ENCODE results near the gene BCL11A. TPM values are rescaled to one million over a fixed set of nuclear protein-coding genes. Genes with fewer than 3 reads are reported as not detected.

The BCL11A gene
- total RNA-seq, 1 experiment from 2014 or later = 91.4 TPM

DNA sequence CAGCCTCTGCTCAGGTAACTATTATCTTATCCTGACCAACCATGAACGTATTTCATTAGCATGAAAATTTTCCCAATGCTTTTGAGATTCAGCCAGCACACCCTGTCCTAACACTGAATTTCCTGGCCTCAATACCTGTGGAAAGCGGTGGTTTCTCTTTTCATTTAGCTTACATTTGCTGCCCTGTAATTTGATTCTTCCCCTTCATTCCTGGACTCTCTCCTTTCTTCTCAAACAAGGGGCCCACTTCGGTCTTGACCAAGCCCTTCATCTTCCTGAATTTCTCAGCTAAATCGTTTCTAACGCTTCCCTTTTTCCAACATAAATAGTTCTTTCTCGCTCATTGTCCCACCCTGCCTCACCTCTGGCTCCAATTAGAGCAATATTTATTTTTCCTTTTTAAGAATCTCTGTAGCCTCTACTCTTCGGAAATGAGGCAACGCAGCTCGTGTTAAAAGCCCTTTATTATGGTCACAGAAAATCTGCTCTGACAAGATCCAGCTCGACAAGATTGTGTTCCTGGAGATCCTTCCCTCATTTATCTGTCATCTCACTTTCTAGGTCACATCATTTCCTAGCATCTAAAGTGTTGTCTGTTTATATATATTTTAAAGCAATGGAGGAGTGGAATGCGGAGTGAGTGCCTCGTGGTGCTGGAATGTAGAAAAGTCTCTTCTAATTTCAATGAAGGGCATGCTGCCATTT lies 49.5 kb upstream of the BCL11A start:
- Mint-ChIP-seq H3K9me3 (peaks cover 4 to 8% of the 10 kb centered on the region in 2 experiments; a peak in 4 of 5 replicates), H3K4me1 (peaks cover 16% of the 10 kb centered on the region in 2 experiments), H3K4me3 (no peak overlapping the region), H3K27ac (peak overlapping the region; percentile 17 to 69 (median 62); a peak in 5 of 7 replicates), H3K27me3 (ENCODE audit: low read depth) (peaks cover 4% of the 10 kb centered on the region), H3K36me3 (ENCODE audit: insufficient read depth in 1 of 3, low read depth in 3 of 3) (peaks cover 3 to 6% (median 4%) of the 10 kb centered on the region in 3 experiments; a peak in 3 of 7 replicates)
- no peak for TF ChIP-seq CTCF (conservative IDR thresholded peaks at IDR 0.05)
- H2BK120ac ChIP-seq (ENCODE audit: low read depth, low read length, poor library complexity, severe bottlenecking) = no peak overlapping the region
- no peak overlapping the region for H4K91ac ChIP-seq (ENCODE audit: insufficient read length, low read depth, low read length)
- no peak overlapping the region for H3K9ac ChIP-seq (ENCODE audit: extremely low read depth, insufficient read length, low read length)
- no peak overlapping the region for H2BK12ac ChIP-seq (ENCODE audit: insufficient read length, low read depth, low read length)
- no peak overlapping the region for H2BK5ac ChIP-seq (ENCODE audit: insufficient read length, low read length)
- no peak overlapping the region for H3K14ac ChIP-seq (ENCODE audit: insufficient read depth, low read length)
- no peak overlapping the region for H3K4ac ChIP-seq (ENCODE audit: low read depth, low read length)
- H2BK15ac ChIP-seq (ENCODE audit: low read depth, low read length) = no peak overlapping the region
- H3K27me3 ChIP-seq (ENCODE audit: insufficient read depth, low read length) = no peaks in the 10 kb centered on the region
- H4K5ac ChIP-seq (ENCODE audit: insufficient read length, low read depth, low read length) = no peak overlapping the region
- H3K23ac ChIP-seq (ENCODE audit: insufficient read length, low read depth, low read length) = no peak overlapping the region
- H3K79me1 ChIP-seq (ENCODE audit: insufficient read depth, low read depth, low read length, poor library complexity, severe bottlenecking) = no peaks in the 10 kb centered on the region
- H3K27ac ChIP-seq (ENCODE audit: insufficient read length, low read depth, low read length) = no peak overlapping the region
- no peaks in the 10 kb centered on the region for H3K23me2 ChIP-seq (ENCODE audit: insufficient read length, low read depth, low read length, poor library complexity, severe bottlenecking)
- no peaks in the 10 kb centered on the region for H3K4me1 ChIP-seq (ENCODE audit: insufficient read depth, low read length)
- H2AK5ac ChIP-seq (ENCODE audit: insufficient read length, low read length) = no peak overlapping the region
- no peaks in the 10 kb centered on the region for H3K79me2 ChIP-seq (ENCODE audit: insufficient read depth, low read length)
- no CpG with 5 or more reads among the region's 12 CpGs for WGBS (ENCODE audit: extremely low coverage, insufficient read length, low lambda C conversion rate)
- H3K18ac ChIP-seq (ENCODE audit: insufficient read length, low read depth, low read length) = no peak overlapping the region
- peak overlapping the region; percentile 10 for H3T11ph ChIP-seq (ENCODE audit: low read length)
- H2AFZ ChIP-seq (ENCODE audit: low read length) = peak overlapping the region; percentile 79
- peak overlapping the region; percentile 51 for H2BK20ac ChIP-seq (ENCODE audit: low read depth, low read length, poor library complexity, severe bottlenecking)
- H3K9me3 ChIP-seq (ENCODE audit: control insufficient read depth, low read depth, low read length) = no peaks in the 10 kb centered on the region
- H3K56ac ChIP-seq (ENCODE audit: insufficient read length, low read depth, low read length) = no peak overlapping the region
- H4K20me1 ChIP-seq (ENCODE audit: control insufficient read depth, insufficient read depth, insufficient read length) = no peaks in the 10 kb centered on the region
- no peak overlapping the region for H3K4me2 ChIP-seq (ENCODE audit: insufficient read depth, insufficient read length, low read length)
- H4K8ac ChIP-seq (replicated peaks; ENCODE audit: insufficient read length, low read depth, low read length) = no peak overlapping the region
- no peak for DNase-seq
